ENCODE results near the gene UBXN7. TPM values are rescaled to one million over a fixed set of nuclear protein-coding genes. Genes with fewer than 3 reads are reported as not detected.
A peak's percentile ranks its signal among the peaks of the same experiment; 100 is the strongest.
"Not testable (repeated sequence)": the region's sequence is repeated elsewhere in the genome, so short reads cannot be mapped to it uniquely, and the experiment has no call there.

The UBXN7 gene
- total and polyA plus RNA-seq, 9 of the 15 experiments (the other 6 are each of a cell fraction or from before 2014, with no cell fraction given) = 3.5 to 44.6 (median 13.4) TPM

- TF ChIP-seq ZFP91 (CRISPR knock-in tag; IDR thresholded peaks at IDR 0.05) = peak; percentile 27; the same call in 1 of the 2 replicates
- TF ChIP-seq ZBTB40 (IDR thresholded peaks at IDR 0.05) = not testable (repeated sequence)
- TF ChIP-seq ZBTB40 (CRISPR knock-in tag; IDR thresholded peaks at IDR 0.05) = peak; percentile 31; the same call in 1 of the 2 replicates
- peak; percentile 60; the same call in 1 of the 2 replicates for TF ChIP-seq ADNP (tag; IDR thresholded peaks at IDR 0.05)
- 0 out of 2 replicates have a peak, but pooled peaks have one; percentile 18 for TF ChIP-seq HBP1 (CRISPR knock-in tag; IDR thresholded peaks at IDR 0.05)
- 0 out of 2 replicates have a peak, but pooled peaks have one; percentile 20 for TF ChIP-seq LCOR (CRISPR knock-in tag; IDR thresholded peaks at IDR 0.05)
- 0 out of 2 replicates have a peak, but pooled peaks have one; percentile 36 for TF ChIP-seq ARID4B (CRISPR knock-in tag; IDR thresholded peaks at IDR 0.05)
- 0 out of 2 replicates have a peak, but pooled peaks have one; percentile 48 for TF ChIP-seq MECOM (CRISPR knock-in tag; IDR thresholded peaks at IDR 0.05)
Observed at GRCh38 chr3:196316799-196317686, 115.2 kb downstream of the UBXN7 start (continued).

Data from K562 (cell line).